GM21576 (cell line): ENCODE measurements around the gene SLC22A3.
"Not testable (repeated sequence)": the region's sequence is repeated elsewhere in the genome, so short reads cannot be mapped to it uniquely, and the experiment has no call there.

ENCODE experiments used
- ATAC-seq: cut with Tn5 transposase; IDR thresholded peaks from one replicate; pipeline ENCODE4 v1.9.1; 2021; ENCODE audit warnings: mild to moderate bottlenecking, moderate library complexity; ENCODE audit not compliant: unreplicated experiment

The SLC22A3 gene

GRCh38 chr6:160348223-160349019, at the start of gene SLC22A3:
SLC22A3 (plus strand) TSS chr6:160348378; CDS start chr6:160348420, 42 bp downstream.
- no peak for ATAC-seq

GRCh38 chr6:160299559-160299958, 48.6 kb upstream of the SLC22A3 start:
- ATAC-seq, result no peak

- no peak for ATAC-seq
These were observed 48.0 kb upstream of the SLC22A3 start for GRCh38 chr6:160300076-160300695.

GRCh38 chr6:160301339-160301738, 46.8 kb upstream of the SLC22A3 start:
- no peak for ATAC-seq

- not testable (repeated sequence) for ATAC-seq
These were observed 45.6 kb upstream of the SLC22A3 start for GRCh38 chr6:160302431-160303082.

- no peak for ATAC-seq
These were observed 44.4 kb upstream of the SLC22A3 start for GRCh38 chr6:160303806-160304205.

GRCh38 chr6:160305926-160306713, 42.1 kb upstream of the SLC22A3 start:
- ATAC-seq, result no peak

- ATAC-seq, result no peak
These were observed 38.5 kb upstream of the SLC22A3 start for GRCh38 chr6:160309718-160310117.

GRCh38 chr6:160312900-160313299, 35.3 kb upstream of the SLC22A3 start:
- no peak for ATAC-seq

- ATAC-seq, result no peak
These were observed 32.9 kb upstream of the SLC22A3 start for GRCh38 chr6:160315310-160315709.

GRCh38 chr6:160316261-160316660, 31.9 kb upstream of the SLC22A3 start:
- ATAC-seq, result no peak

- ATAC-seq, result no peak
These were observed 28.9 kb upstream of the SLC22A3 start for GRCh38 chr6:160319246-160319645.

- no peak for ATAC-seq
These were observed 26.3 kb upstream of the SLC22A3 start for GRCh38 chr6:160321729-160322505.

- no peak for ATAC-seq
These were observed 20.2 kb upstream of the SLC22A3 start for GRCh38 chr6:160327981-160328380.

- no peak for ATAC-seq
These were observed 19.7 kb upstream of the SLC22A3 start for GRCh38 chr6:160328447-160328846.

GRCh38 chr6:160329188-160329587, 19.0 kb upstream of the SLC22A3 start:
- no peak for ATAC-seq

GRCh38 chr6:160330619-160331018, 17.6 kb upstream of the SLC22A3 start:
- ATAC-seq, result no peak

GRCh38 chr6:160331204-160331603, 17.0 kb upstream of the SLC22A3 start:
- ATAC-seq, result no peak

GRCh38 chr6:160331753-160332152, 16.4 kb upstream of the SLC22A3 start:
- ATAC-seq, result no peak

GRCh38 chr6:160333101-160333500, 15.1 kb upstream of the SLC22A3 start:
- no peak for ATAC-seq
